B cell (primary cell): Measurements from ENCODE around the gene NDOR1. TPM values are rescaled to one million over a fixed set of nuclear protein-coding genes. Genes with fewer than 3 reads are reported as not detected.

Experiments
- ATAC-seq: fragments of 200-7000 bp; cut with Tn5 transposase; one replicate; pipeline ENCODE4 v1.10.0; 2021; ENCODE audit warnings: low read depth, mild to moderate bottlenecking, moderate number of reproducible peaks, moderate library complexity
- CTCF ChIA-PET: fragments of 350-600 bp; sonication (Branson Sonifier 250); formaldehyde crosslinking; loops from one replicate; lab custom pipeline; 2021; ENCODE audit warnings: antibody characterized with exemption, inconsistent platforms; lab: Charles Lee
- POLR2A ChIA-PET: fragments of 350-600 bp; sonication (Branson Sonifier 250); formaldehyde crosslinking; loops from one replicate; lab custom pipeline; 2021; ENCODE audit warnings: antibody characterized with exemption; lab: Charles Lee
- DNase-seq: peaks from one replicate; pipeline ENCODE4 v3.0.0; 2013
- H2AFZ ChIP-seq: 2 replicates; pipeline ENCODE4 v1.6.1; 2012; ENCODE audit warnings: mild to moderate bottlenecking, low read depth, low read length; ENCODE audit not compliant: insufficient read depth, poor library complexity, severe bottlenecking
- H3K27ac ChIP-seq, 2 donors: 1 replicate in 1 of 2; 2 replicates in 1 of 2; pipeline ENCODE4 v1.5.1; 2012 to 2013; ENCODE audit warnings: low read length in 2 of 2, mild to moderate bottlenecking in 2 of 2, moderate library complexity in 1 of 2
- H3K27me3 ChIP-seq, 4 experiments: fragments of 200-600 bp in 1 of 4; sonication (generic) in 1 of 4; replicated peaks in 1 of 4; 1 replicate in 2 of 4; 2 replicates in 2 of 4; pipeline versions ENCODE4 v1.6.1 to v1.7.0; 2013 to 2016; ENCODE audit warnings: low read length in 3 of 4, mild to moderate bottlenecking in 2 of 4, mixed read lengths in 1 of 4, moderate library complexity in 1 of 4; ENCODE audit not compliant: insufficient read depth in 4 of 4, control insufficient read depth in 3 of 4; ENCODE audit errors: control extremely low read depth in 1 of 4
- H3K36me3 ChIP-seq, 2 experiments: replicated peaks in 1 of 2; 1 replicate in 1 of 2; 2 replicates in 1 of 2; pipeline versions ENCODE4 v1.6.1 to v1.7.1; 2013; ENCODE audit warnings: low read length in 1 of 2; ENCODE audit not compliant: insufficient read depth in 2 of 2, control insufficient read depth in 1 of 2; ENCODE audit errors: control extremely low read depth in 1 of 2, extremely low read depth in 1 of 2
- H3K4me1 ChIP-seq, 2 donors: fragments of 200-600 bp in 1 of 2; sonication (generic) in 1 of 2; 1 replicate in 1 of 2; 2 replicates in 1 of 2; pipeline versions ENCODE4 v1.5.1 to v1.6.1; 2013 to 2017; ENCODE audit warnings: low read length in 2 of 2; ENCODE audit not compliant: control insufficient read depth in 2 of 2, insufficient read depth in 2 of 2
- H3K4me2 ChIP-seq: replicated peaks from 2 replicates; pipeline ENCODE3; 2012; ENCODE audit warnings: mild to moderate bottlenecking, low read depth, low read length; ENCODE audit not compliant: poor library complexity, severe bottlenecking
- H3K4me3 ChIP-seq, 5 experiments: fragments of 200-600 bp in 1 of 5; sonication (generic) in 1 of 5; 1 replicate in 3 of 5; 2 replicates in 2 of 5; pipeline versions ENCODE4 v1.5.1 to v1.7.0; 2011 to 2016; ENCODE audit warnings: low read length in 4 of 5, mild to moderate bottlenecking in 4 of 5, low read depth in 2 of 5, control low read depth in 1 of 5, moderate library complexity in 1 of 5; ENCODE audit not compliant: insufficient read depth in 1 of 5; ENCODE audit errors: control extremely low read depth in 1 of 5, extremely low read depth in 1 of 5
- H3K79me2 ChIP-seq: fragments of 200-600 bp; sonication (generic); one replicate; pipeline ENCODE4 v1.6.0; 2016; ENCODE audit warnings: low read length; ENCODE audit not compliant: control insufficient read depth, insufficient read depth
- H3K9ac ChIP-seq: fragments of 200-600 bp; sonication (generic); 2 replicates; pipeline ENCODE4 v1.6.1; 2017; ENCODE audit warnings: mild to moderate bottlenecking, low read length, moderate library complexity
- H3K9me3 ChIP-seq, 3 donors: one replicate each; pipeline versions ENCODE4 v1.6.1 to v1.7.1; 2013; ENCODE audit warnings: low read length in 2 of 3; ENCODE audit not compliant: control insufficient read depth in 2 of 3, insufficient read depth in 1 of 3; ENCODE audit errors: control extremely low read depth in 1 of 3
- H4K20me1 ChIP-seq: 2 replicates; pipeline ENCODE4 v1.6.0; 2012; ENCODE audit warnings: mild to moderate bottlenecking, low read length; ENCODE audit not compliant: insufficient read depth, control insufficient read depth, poor library complexity, severe bottlenecking
- H3K27ac Mint-ChIP-seq: one replicate; pipeline ENCODE4 v1.8.0; 2021; ENCODE audit warnings: mixed read lengths
- H3K27me3 Mint-ChIP-seq: one replicate; pipeline ENCODE4 v1.8.0; 2021; ENCODE audit warnings: mixed read lengths
- H3K4me1 Mint-ChIP-seq: one replicate; pipeline ENCODE4 v1.8.0; 2021; ENCODE audit warnings: mixed read lengths
- H3K4me3 Mint-ChIP-seq: one replicate; pipeline ENCODE4 v1.8.0; 2021; ENCODE audit warnings: mixed read lengths
- H3K9me3 Mint-ChIP-seq: one replicate; pipeline ENCODE4 v1.8.0; 2022; ENCODE audit warnings: mixed read lengths; ENCODE audit not compliant: insufficient read depth
- EZH2 ChIP-seq: IDR thresholded peaks from 2 replicates; pipeline ENCODE4 v1.6.1; 2012; ENCODE audit warnings: borderline replicate concordance, low read depth, mild to moderate bottlenecking, moderate library complexity, low read length; ENCODE audit not compliant: insufficient read depth, poor library complexity, severe bottlenecking
- WGBS: methylation state at CpG from one replicate; pipeline ENCODE4 v1.1.5; 2013; ENCODE audit warnings: missing lambda C conversion rate; ENCODE audit not compliant: insufficient coverage; 5-methylcytosine and 5-hydroxymethylcytosine counted together
- intact Hi-C: fragments of 100-400 bp; cut with micrococcal nuclease; formaldehyde crosslinking; loops from one replicate; pipeline ENCODE4 v1.10.0; 2022
- polyA plus RNA-seq: library from polyadenylated mRNA; depleted of rRNA; stranded (reverse); fragments of >200 nt; gene quantifications from 2 replicates; pipeline ENCODE4 v1.2.3, GENCODE V29; 2012
- total RNA-seq, 2 donors: library from RNA; stranded (reverse); fragments of 120-200 nt in 1 of 2; gene quantifications; 1 replicate in 1 of 2; 2 replicates in 1 of 2; pipeline versions ENCODE4 v1.2.3 to v1.2.4, GENCODE V29; 2013 to 2022
- TF ChIP-seq, protein P1 (sequence below): fragments of 200-600 bp; IDR thresholded peaks from one replicate; pipeline ENCODE4 v1.8.0; 2022; ENCODE audit warnings: antibody characterized with exemption, mild to moderate bottlenecking

NDOR1 gene
- total and polyA plus RNA-seq, 2 donors (not counting 1 experiment from before 2014, with no cell fraction given) = 36.4 to 40.9 TPM

GRCh38 chr9:137178201-137178938, 27.1 kb upstream of the NDOR1 start:
- ChIA-PET CTCF (interaction anchor here (1.4 kb wide), 1 partner anchor 10 kb away, joined by 3 read pairs; the partner anchor contains the start of genes ANAPC2 and SSNA1), POLR2A (no interaction called here)
- peaks cover 7 to 9% of the 10 kb centered on the region in 2 donors for H3K4me1 ChIP-seq
- Mint-ChIP-seq H3K27ac (no peak overlapping the region), H3K9me3 (no peaks in the 10 kb centered on the region), H3K4me3 (no peak overlapping the region), H3K4me1 (peaks cover 2% of the 10 kb centered on the region), H3K27me3 (no peaks in the 10 kb centered on the region)
- no peak overlapping the region for H3K4me3 ChIP-seq
- no peak for TF ChIP-seq EZH2
- TF ChIP-seq, protein P1, sequence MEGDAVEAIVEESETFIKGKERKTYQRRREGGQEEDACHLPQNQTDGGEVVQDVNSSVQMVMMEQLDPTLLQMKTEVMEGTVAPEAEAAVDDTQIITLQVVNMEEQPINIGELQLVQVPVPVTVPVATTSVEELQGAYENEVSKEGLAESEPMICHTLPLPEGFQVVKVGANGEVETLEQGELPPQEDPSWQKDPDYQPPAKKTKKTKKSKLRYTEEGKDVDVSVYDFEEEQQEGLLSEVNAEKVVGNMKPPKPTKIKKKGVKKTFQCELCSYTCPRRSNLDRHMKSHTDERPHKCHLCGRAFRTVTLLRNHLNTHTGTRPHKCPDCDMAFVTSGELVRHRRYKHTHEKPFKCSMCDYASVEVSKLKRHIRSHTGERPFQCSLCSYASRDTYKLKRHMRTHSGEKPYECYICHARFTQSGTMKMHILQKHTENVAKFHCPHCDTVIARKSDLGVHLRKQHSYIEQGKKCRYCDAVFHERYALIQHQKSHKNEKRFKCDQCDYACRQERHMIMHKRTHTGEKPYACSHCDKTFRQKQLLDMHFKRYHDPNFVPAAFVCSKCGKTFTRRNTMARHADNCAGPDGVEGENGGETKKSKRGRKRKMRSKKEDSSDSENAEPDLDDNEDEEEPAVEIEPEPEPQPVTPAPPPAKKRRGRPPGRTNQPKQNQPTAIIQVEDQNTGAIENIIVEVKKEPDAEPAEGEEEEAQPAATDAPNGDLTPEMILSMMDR = no peak
- no peak for ATAC-seq
- peaks cover 0 to under 1% (median 0%) of the 10 kb centered on the region in 4 experiments for H3K27me3 ChIP-seq
- H3K79me2 ChIP-seq = no peaks in the 10 kb centered on the region
- intact Hi-C loops = no loop called here
- H3K9ac ChIP-seq = no peak overlapping the region
- no peak overlapping the region for H2AFZ ChIP-seq
- H4K20me1 ChIP-seq = peaks cover 24% of the 10 kb centered on the region
- no peaks in the 10 kb centered on the region for H3K9me3 ChIP-seq
- H3K36me3 ChIP-seq = peaks cover 0 to 47% of the 10 kb centered on the region in 2 experiments
- no peak overlapping the region for H3K27ac ChIP-seq
- WGBS = 94% methylated on average over 23 of the region's 23 CpGs
- H3K4me2 ChIP-seq = no peak overlapping the region
- DNase-seq = no peak
